GM12878 (cell line): ENCODE data around the gene TUT1. TPM values are rescaled to one million over a fixed set of nuclear protein-coding genes. Genes with fewer than 3 reads are reported as not detected.
A peak's percentile ranks its signal among the peaks of the same experiment; 100 is the strongest.

Experiments
- BCL3 ChIP-seq: IDR thresholded peaks from 2 replicates; pipeline ENCODE4 v1.6.1; 2011; ENCODE audit warnings: borderline replicate concordance, low read depth, mild to moderate bottlenecking, moderate library complexity, low read length; ENCODE audit not compliant: insufficient read depth, poor library complexity, severe bottlenecking
- BHLHE40 ChIP-seq, 2 experiments: fragments of 450-650 bp in 1 of 2; IDR thresholded peaks; 2 replicates each; pipeline ENCODE4 v1.6.1; 2011 to 2017; ENCODE audit warnings: low read depth in 2 of 2, borderline replicate concordance in 1 of 2, improper control_type of control experiment in 1 of 2, low read length in 1 of 2, mild to moderate bottlenecking in 1 of 2
- CUX1 ChIP-seq: IDR thresholded peaks from 2 replicates; pipeline ENCODE4 v1.6.1; 2012; ENCODE audit warnings: improper control_type of control experiment, low read depth, low read length; ENCODE audit not compliant: insufficient replicate concordance
- E4F1 ChIP-seq: fragments of 450-650 bp; IDR thresholded peaks from 2 replicates; pipeline ENCODE4 v1.6.1; 2018; ENCODE audit warnings: borderline replicate concordance, mild to moderate bottlenecking; ENCODE audit not compliant: partially characterized antibody
- GATAD2B ChIP-seq: fragments of 450-650 bp; conservative IDR thresholded peaks from 2 replicates; pipeline ENCODE4 v1.6.1; 2017; ENCODE audit warnings: low read depth, mild to moderate bottlenecking, moderate library complexity
- MYC ChIP-seq: IDR thresholded peaks from 2 replicates; pipeline ENCODE4 v1.6.1; 2011; ENCODE audit warnings: mild to moderate bottlenecking, low read length, moderate library complexity, inconsistent platforms; ENCODE audit not compliant: insufficient read depth, insufficient replicate concordance, insufficient read length, severe bottlenecking
- NFXL1 ChIP-seq: fragments of 450-650 bp; IDR thresholded peaks from 2 replicates; pipeline ENCODE4 v1.6.1; 2017; ENCODE audit warnings: antibody characterized with exemption, mild to moderate bottlenecking, borderline replicate concordance
- SREBF1 ChIP-seq: IDR thresholded peaks from 2 replicates; pipeline ENCODE4 v1.6.1; 2012; ENCODE audit warnings: mild to moderate bottlenecking, low read length
- TAF1 ChIP-seq: IDR thresholded peaks from 2 replicates; pipeline ENCODE4 v1.6.1; 2011; ENCODE audit warnings: mild to moderate bottlenecking, low read depth, low read length, borderline replicate concordance
- ZNF687 ChIP-seq: fragments of 450-650 bp; IDR thresholded peaks from 2 replicates; pipeline ENCODE4 v1.6.1; 2017; ENCODE audit warnings: mild to moderate bottlenecking, moderate library complexity
- polyA plus RNA-seq, 11 experiments: library from polyadenylated mRNA; depleted of rRNA in 4 of 11; unstranded in 6 of 11; stranded (reverse) in 5 of 11; fragments of >200 nt; fragmentation: Nextera tagmentation in 4 of 11; fragmentation: Illumina TruSeq in 1 of 11; extraction: Ambion mirVana in 4 of 11; extraction: Trizol in 1 of 11; gene quantifications; 1 replicate in 1 of 11; 2 replicates in 10 of 11; pipeline versions ENCODE4 v1.2.1 to v1.2.3, GENCODE V29; 2011 to 2016; ENCODE audit warnings: inconsistent platforms in 2 of 11, missing spikeins in 2 of 11, low read depth in 1 of 11
- total RNA-seq, 4 experiments: library from RNA; depleted of rRNA in 3 of 4; stranded (reverse); fragments of >200 nt in 3 of 4; fragmentation: Illumina TruSeq in 1 of 4; extraction: Trizol in 1 of 4; gene quantifications; 2 replicates each; pipeline versions ENCODE4 v1.2.1 to v1.2.3, GENCODE V29; 2013 to 2021

TUT1 gene
- total and polyA plus RNA-seq, 10 of the 15 experiments (the other 5 are each of a cell fraction or from before 2014, with no cell fraction given), result 1.1 to 29.9 (median 16.2) TPM

GRCh38 chr11:62573592-62574362 is 17.5 kb downstream of the TUT1 start, which contains the start of gene EEF1G (continued):
- no peak; the same call in 1 of the 2 replicates for TF ChIP-seq ZNF687
- TF ChIP-seq MYC, result peak; percentile 39
- no peak for TF ChIP-seq BHLHE40 (IDR thresholded peaks at IDR 0.05; ENCODE audit: borderline replicate concordance in 1 of 2, low read depth in 2 of 2, low read length in 1 of 2)
- TF ChIP-seq NFXL1, result no peak
- no peak for TF ChIP-seq CUX1
- TF ChIP-seq GATAD2B, result no peak; the same call in 1 of the 2 replicates
- TF ChIP-seq BCL3, result peak; percentile 55
- peak; percentile 100 for TF ChIP-seq TAF1
- peak; percentile 99 for TF ChIP-seq E4F1
- TF ChIP-seq SREBF1, result no peak
